Gastrocnemius medialis (tissue), 4 donors: ENCODE measurements around the gene PDGFC.

Source experiments
- CTCF ChIP-seq, 5 experiments: fragments of 450-650 bp in 3 of 5; fragments of 200-600 bp in 2 of 5; sonication (generic) in 2 of 5; IDR thresholded peaks in 4 of 5; conservative IDR thresholded peaks in 1 of 5; 1 replicate in 4 of 5; 2 replicates in 1 of 5; pipeline ENCODE4 v1.5.1; 2016 to 2019; ENCODE audit warnings: antibody characterized with exemption in 5 of 5, mild to moderate bottlenecking in 3 of 5, moderate library complexity in 3 of 5
- POLR2A ChIP-seq, 2 donors: fragments of 450-650 bp; IDR thresholded peaks; one replicate each; pipeline ENCODE4 v1.6.1; 2017; ENCODE audit warnings: antibody characterized with exemption in 2 of 2, mild to moderate bottlenecking in 2 of 2, moderate library complexity in 2 of 2

- no peak for TF ChIP-seq CTCF (IDR thresholded peaks at IDR 0.05 in 4 of 5, conservative IDR thresholded peaks at IDR 0.05 in 1 of 5)
- no peak for TF ChIP-seq POLR2A (IDR thresholded peaks at IDR 0.05)
Observed at GRCh38 chr4:156929386-156930105, 42.1 kb downstream of the PDGFC start.
